Left renal cortex interstitium (tissue), 4 donors: Measurements from ENCODE around the gene EPN3. TPM values are rescaled to one million over a fixed set of nuclear protein-coding genes. Genes with fewer than 3 reads are reported as not detected.
A peak's percentile ranks its signal among the peaks of the same experiment; 100 is the strongest.

Experiments
- DNase-seq, 4 donors: peaks; one replicate each; pipeline ENCODE4 v3.0.0-alpha.2; 2013; ENCODE audit warnings: low read depth in 4 of 4, low spot score in 2 of 4, missing footprints in 1 of 4
- polyA plus RNA-seq, 4 donors: library from polyadenylated mRNA; unstranded; fragments of 120-200 nt; gene quantifications; one replicate each; pipeline ENCODE4 v1.2.1, GENCODE V29; 2013; ENCODE audit not compliant: insufficient read length in 4 of 4

The EPN3 gene
- polyA plus RNA-seq, 4 donors = 8.0 to 18.0 (median 10.9) TPM

- no peak for DNase-seq
Measured at GRCh38 chr17:50584749-50585148, 52.2 kb downstream of the EPN3 start.

GRCh38 chr17:50585346-50585745 is 52.8 kb downstream of the EPN3 start:
- DNase-seq = no peak

GRCh38 chr17:50585891-50586290 is 53.4 kb downstream of the EPN3 start:
- no peak for DNase-seq

GRCh38 chr17:50586421-50587247 is 54.1 kb downstream of the EPN3 start:
- no peak for DNase-seq

GRCh38 chr17:50587571-50587970 is 55.0 kb downstream of the EPN3 start:
- DNase-seq = no peak

- no peak for DNase-seq
Measured at GRCh38 chr17:50588391-50589049, 56.0 kb downstream of the EPN3 start.

GRCh38 chr17:50589095-50589705 is 56.7 kb downstream of the EPN3 start:
- no peak for DNase-seq

- no peak for DNase-seq
Measured at GRCh38 chr17:50590946-50591737, 58.6 kb downstream of the EPN3 start.

- peak in 1 of 4 donors; percentile 69 for DNase-seq
Measured at GRCh38 chr17:50593321-50593720, 60.8 kb downstream of the EPN3 start.

Other genes starting within 250 kb of the EPN3 start
- 10 to 100 TPM; 15.7 to 29.0 (median 26.0) TPM for gene XYLT2, start 186.6 kb upstream of the EPN3 start, polyA plus RNA-seq
- 10 to 100 TPM; 66.1 to 83.0 (median 76.9) TPM for gene MRPL27, start 159.6 kb upstream of the EPN3 start, polyA plus RNA-seq
- gene EME1, start 159.5 kb upstream of the EPN3 start, polyA plus RNA-seq = 10 to 100 TPM in 1 of 4 donors, 1 to 10 TPM in 3; 5.8 to 10.6 (median 8.8) TPM
- gene LRRC59, start 135.2 kb upstream of the EPN3 start, polyA plus RNA-seq = 10 to 100 TPM; 55.2 to 62.0 (median 59.4) TPM
- 100 to 1,000 TPM in 2 of 4 donors, 10 to 100 TPM in 2; 65.3 to 117 (median 100) TPM for gene ACSF2, start 106.5 kb upstream of the EPN3 start, polyA plus RNA-seq
- 1 to 10 TPM in 3 of 4 donors, under 1 TPM in 1; 0.68 to 5.6 (median 2.4) TPM for gene CHAD, start 63.9 kb upstream of the EPN3 start, polyA plus RNA-seq
- gene RSAD1, start 53.9 kb upstream of the EPN3 start, polyA plus RNA-seq = 10 to 100 TPM; 45.8 to 67.5 (median 54.4) TPM
- gene MYCBPAP, start 24.3 kb upstream of the EPN3 start, polyA plus RNA-seq = 1 to 10 TPM; 1.2 to 3.2 (median 2.3) TPM
- 10 to 100 TPM; 50.8 to 71.7 (median 59.5) TPM for gene SPATA20, start 14.4 kb downstream of the EPN3 start, polyA plus RNA-seq
- gene CACNA1G, start 28.0 kb downstream of the EPN3 start, polyA plus RNA-seq = 10 to 100 TPM in 1 of 4 donors, 1 to 10 TPM in 3; 7.6 to 10.4 (median 8.1) TPM
- 10 to 100 TPM in 2 of 4 donors, 1 to 10 TPM in 2; 5.3 to 14.4 (median 9.4) TPM for gene ABCC3, start 102.1 kb downstream of the EPN3 start, polyA plus RNA-seq
- gene ANKRD40, start 175.2 kb downstream of the EPN3 start, polyA plus RNA-seq = 10 to 100 TPM; 42.1 to 45.4 (median 44.7) TPM
- 100 to 1,000 TPM; 458 to 697 (median 608) TPM for gene LUC7L3, start 186.9 kb downstream of the EPN3 start, polyA plus RNA-seq
- gene ANKRD40CL, start 234.8 kb downstream of the EPN3 start, polyA plus RNA-seq = under 1 TPM in 3 of 4 donors, not detected in 1; 0.17 to 0.46 (median 0.30) TPM